HEK293 (cell line): Measurements from ENCODE around the gene PAQR9.

Source experiments
- CTCF ChIA-PET: fragments of 350-600 bp; formaldehyde crosslinking; extraction: SDS; loops from one replicate; lab custom pipeline; 2021; ENCODE audit warnings: antibody characterized with exemption; lab: Yijun Ruan, JAX
- POLR2A ChIA-PET: fragments of 300-600 bp; formaldehyde crosslinking; extraction: SDS; loops from one replicate; lab custom pipeline; 2020; ENCODE audit warnings: antibody characterized with exemption, inconsistent platforms; lab: Yijun Ruan, JAX
- H3K27ac ChIP-seq: fragments of 200-500 bp; sonication (Bioruptor generic); 2 replicates; pipeline ENCODE4 v1.5.1; 2014; ENCODE audit warnings: low read depth, low read length, control low read depth, inconsistent platforms; ENCODE audit errors: extremely low read depth
- H3K36me3 ChIP-seq, 2 experiments: fragments of 200-500 bp in 1 of 2; sonication (Bioruptor generic) in 1 of 2; 1 replicate in 1 of 2; 2 replicates in 1 of 2; pipeline ENCODE4 v1.5.1; 2014 to 2017; ENCODE audit warnings: inconsistent platforms in 2 of 2, low read length in 2 of 2; ENCODE audit not compliant: control insufficient read depth in 2 of 2, insufficient read depth in 1 of 2
- H3K4me1 ChIP-seq: fragments of 200-500 bp; sonication (Bioruptor generic); 2 replicates; pipeline ENCODE4 v1.5.1; 2014; ENCODE audit warnings: mild to moderate bottlenecking, low read length, inconsistent platforms; ENCODE audit not compliant: control insufficient read depth, insufficient read depth
- H3K4me3 ChIP-seq: 2 replicates; pipeline ENCODE4 v1.5.1; 2011; ENCODE audit warnings: low read depth, mild to moderate bottlenecking, control low read depth, low read length, moderate library complexity
- H3K9me3 ChIP-seq: fragments of 200-500 bp; sonication (Bioruptor generic); 2 replicates; pipeline ENCODE4 v1.5.1; 2014; ENCODE audit warnings: low read depth, low read length, inconsistent platforms; ENCODE audit not compliant: control insufficient read depth, insufficient read depth
- KLF1 ChIP-seq: fragments of 450-650 bp; formaldehyde crosslinking; IDR thresholded peaks from 2 replicates; pipeline ENCODE4 v1.5.1; 2016; ENCODE audit warnings: missing biosample characterization, missing genetic modification characterization
- KLF8 ChIP-seq: fragments of 450-650 bp; formaldehyde crosslinking; IDR thresholded peaks from 2 replicates; pipeline ENCODE4 v1.5.1; 2016; ENCODE audit warnings: missing biosample characterization, missing genetic modification characterization
- MZF1 ChIP-seq: fragments of 450-650 bp; formaldehyde crosslinking; IDR thresholded peaks from 2 replicates; pipeline ENCODE4 v1.5.1; 2017; ENCODE audit warnings: missing biosample characterization, missing genetic modification characterization, borderline replicate concordance
- SP3 ChIP-seq: fragments of 450-650 bp; formaldehyde crosslinking; IDR thresholded peaks from 2 replicates; pipeline ENCODE4 v1.5.1; 2016; ENCODE audit warnings: missing biosample characterization, missing genetic modification characterization
- TCF7L2 ChIP-seq: IDR thresholded peaks from 2 replicates; pipeline ENCODE4 v1.6.1; 2011; ENCODE audit warnings: low read depth, mild to moderate bottlenecking, inconsistent platforms, low read length, moderate library complexity, borderline replicate concordance
- TRIM28 ChIP-seq: IDR thresholded peaks from 2 replicates; pipeline ENCODE4 v1.6.1; 2011; ENCODE audit warnings: low read length, control low read depth, borderline replicate concordance
- ZFP3 ChIP-seq: fragments of 450-650 bp; formaldehyde crosslinking; IDR thresholded peaks from 2 replicates; pipeline ENCODE4 v1.5.1; 2016; ENCODE audit warnings: low read depth, missing biosample characterization, missing genetic modification characterization
- ZNF311 ChIP-seq: fragments of 450-650 bp; formaldehyde crosslinking; IDR thresholded peaks from 2 replicates; pipeline ENCODE4 v1.5.1; 2017; ENCODE audit warnings: missing biosample characterization, missing genetic modification characterization, borderline replicate concordance
- ZNF324 ChIP-seq: fragments of 450-650 bp; formaldehyde crosslinking; IDR thresholded peaks from 2 replicates; pipeline ENCODE4 v1.5.1; 2016; ENCODE audit warnings: missing biosample characterization, missing genetic modification characterization
- ZNF416 ChIP-seq: fragments of 450-650 bp; formaldehyde crosslinking; IDR thresholded peaks from 2 replicates; pipeline ENCODE4 v1.5.1; 2016; ENCODE audit warnings: missing biosample characterization, missing genetic modification characterization
- ZNF48 ChIP-seq: fragments of 450-650 bp; formaldehyde crosslinking; IDR thresholded peaks from 2 replicates; pipeline ENCODE4 v1.5.1; 2016; ENCODE audit warnings: missing biosample characterization, missing genetic modification characterization
- ZNF549 ChIP-seq: fragments of 450-650 bp; IDR thresholded peaks from 2 replicates; pipeline ENCODE4 v1.5.1; 2018; ENCODE audit warnings: missing biosample characterization, missing genetic modification characterization, mild to moderate bottlenecking, inconsistent platforms, moderate library complexity
- ZNF561 ChIP-seq: fragments of 450-650 bp; IDR thresholded peaks from 2 replicates; pipeline ENCODE4 v1.5.1; 2018; ENCODE audit warnings: missing biosample characterization, missing genetic modification characterization, borderline replicate concordance
- ZNF654 ChIP-seq: fragments of 450-650 bp; formaldehyde crosslinking; IDR thresholded peaks from 2 replicates; pipeline ENCODE4 v1.5.1; 2016; ENCODE audit warnings: low read depth, missing biosample characterization, missing genetic modification characterization
- ZNF660 ChIP-seq: fragments of 450-650 bp; IDR thresholded peaks from 2 replicates; pipeline ENCODE4 v1.5.1; 2018; ENCODE audit warnings: missing biosample characterization, mild to moderate bottlenecking, missing genetic modification characterization
- ZNF677 ChIP-seq: fragments of 450-650 bp; IDR thresholded peaks from 2 replicates; pipeline ENCODE4 v1.5.0; 2018; ENCODE audit warnings: missing biosample characterization, mild to moderate bottlenecking, missing genetic modification characterization, moderate library complexity
- ZNF707 ChIP-seq: fragments of 450-650 bp; formaldehyde crosslinking; IDR thresholded peaks from 2 replicates; pipeline ENCODE4 v1.5.1; 2016; ENCODE audit warnings: missing biosample characterization, missing genetic modification characterization
- ZSCAN23 ChIP-seq: fragments of 450-650 bp; formaldehyde crosslinking; IDR thresholded peaks from 2 replicates; pipeline ENCODE4 v1.5.1; 2016; ENCODE audit warnings: missing biosample characterization, missing genetic modification characterization
- TF ChIP-seq, protein P1 (sequence below): fragments of 450-650 bp; formaldehyde crosslinking; IDR thresholded peaks from 2 replicates; pipeline ENCODE4 v1.5.1; 2016; ENCODE audit warnings: missing biosample characterization, missing genetic modification characterization
- TF ChIP-seq, protein P2 (sequence below): fragments of 450-650 bp; formaldehyde crosslinking; IDR thresholded peaks from 2 replicates; pipeline ENCODE4 v1.5.1; 2016; ENCODE audit warnings: missing biosample characterization, missing genetic modification characterization
- TF ChIP-seq, protein P3 (sequence below): fragments of 450-650 bp; formaldehyde crosslinking; IDR thresholded peaks from 2 replicates; pipeline ENCODE4 v1.5.1; 2016; ENCODE audit warnings: missing biosample characterization, missing genetic modification characterization
- TF ChIP-seq, protein P4 (sequence below): fragments of 450-650 bp; IDR thresholded peaks from 2 replicates; pipeline ENCODE4 v1.5.1; 2018; ENCODE audit warnings: missing biosample characterization, mild to moderate bottlenecking, missing genetic modification characterization
- TF ChIP-seq, protein P5 (sequence below): fragments of 450-650 bp; formaldehyde crosslinking; IDR thresholded peaks from 2 replicates; pipeline ENCODE4 v1.5.1; 2016; ENCODE audit warnings: missing biosample characterization, missing genetic modification characterization, borderline replicate concordance

Gene PAQR9

DNA sequence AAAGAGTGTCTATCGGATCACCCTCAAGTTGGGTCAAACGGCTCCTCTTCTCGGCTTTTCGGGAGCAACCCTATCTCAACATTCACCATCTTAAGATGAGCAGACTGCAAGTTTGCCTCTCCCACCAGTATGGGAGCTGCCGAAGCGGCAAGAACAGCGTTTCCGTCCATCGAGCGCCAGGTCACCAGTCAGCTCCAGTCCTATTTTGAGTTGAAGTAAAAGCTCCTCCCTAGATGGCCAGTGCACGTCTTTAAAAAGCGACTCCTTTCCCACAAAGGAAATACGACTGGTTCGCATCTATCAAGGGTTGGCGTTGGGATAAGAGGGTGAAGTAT, 37.5 kb upstream of the PAQR9 start:
- POLR2A ChIA-PET: interaction anchor here (0.6 to 1.4 kb wide), 13 partner anchors 9 to 644 kb away, joined by 3 to 6 read pairs (median 3); partner anchors contain the start of genes ATR, PLS1 and TRPC1
- Histone ChIP-seq H3K4me3 (peak overlapping the region; percentile 99), H3K9me3 (no peaks in the 10 kb centered on the region), H3K4me1 (no peaks in the 10 kb centered on the region), H3K27ac (peak overlapping the region; percentile 82), H3K36me3 (no peaks in the 10 kb centered on the region)
- TF ChIP-seq TRIM28 (peak; percentile 65; the same call in 1 of the 2 replicates), KLF8 (tag by site-specific recombination) (no peak)
- CTCF ChIA-PET: interaction anchor here (1.2 kb wide), 1 partner anchor 172 kb away, joined by 3 read pairs; no protein-coding TSS in a partner anchor

DNA sequence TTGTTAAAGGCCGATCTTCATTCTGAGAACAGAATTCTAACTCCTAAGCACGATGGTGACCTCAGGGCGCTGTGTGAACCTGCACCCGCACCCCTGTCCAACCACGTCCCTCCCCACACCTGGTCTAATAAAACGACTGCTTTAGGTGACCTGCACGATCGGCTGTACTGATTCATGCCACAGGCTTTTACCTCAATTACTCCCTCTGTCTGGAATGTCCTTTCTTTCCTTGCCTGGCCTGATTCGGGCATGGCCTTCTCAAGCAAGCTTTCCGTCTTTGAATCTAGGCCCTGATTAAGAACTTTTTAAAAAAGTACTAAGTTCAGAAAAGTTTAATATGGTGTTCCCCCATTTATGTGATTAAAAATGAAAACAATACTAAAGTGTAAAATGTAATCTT, 37.1 kb upstream of the PAQR9 start:
- Histone ChIP-seq H3K27ac (peak overlapping the region; percentile 82), H3K4me1 (no peaks in the 10 kb centered on the region), H3K36me3 (no peaks in the 10 kb centered on the region), H3K4me3 (peak overlapping the region; percentile 99), H3K9me3 (no peaks in the 10 kb centered on the region)
- POLR2A ChIA-PET: interaction anchor here (0.6 to 1.4 kb wide), 10 partner anchors 35 to 644 kb away, joined by 3 to 6 read pairs (median 3); partner anchors contain the start of genes ATR, PLS1 and TRPC1
- TF ChIP-seq ZNF311 (tag by site-specific recombination) (no peak), TCF7L2 (no peak), ZFP3 (tag by site-specific recombination) (no peak), ZSCAN23 (no peak), ZNF677 (tag by site-specific recombination) (no peak), MZF1 (tag by site-specific recombination) (no peak), ZNF561 (tag by site-specific recombination) (no peak), SP3 (tag by site-specific recombination) (no peak), ZNF48 (tag by site-specific recombination) (no peak)
- TF ChIP-seq, protein P1, sequence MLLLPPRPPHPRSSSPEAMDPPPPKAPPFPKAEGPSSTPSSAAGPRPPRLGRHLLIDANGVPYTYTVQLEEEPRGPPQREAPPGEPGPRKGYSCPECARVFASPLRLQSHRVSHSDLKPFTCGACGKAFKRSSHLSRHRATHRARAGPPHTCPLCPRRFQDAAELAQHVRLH (tag by site-specific recombination): no peak
- TF ChIP-seq, protein P2, sequence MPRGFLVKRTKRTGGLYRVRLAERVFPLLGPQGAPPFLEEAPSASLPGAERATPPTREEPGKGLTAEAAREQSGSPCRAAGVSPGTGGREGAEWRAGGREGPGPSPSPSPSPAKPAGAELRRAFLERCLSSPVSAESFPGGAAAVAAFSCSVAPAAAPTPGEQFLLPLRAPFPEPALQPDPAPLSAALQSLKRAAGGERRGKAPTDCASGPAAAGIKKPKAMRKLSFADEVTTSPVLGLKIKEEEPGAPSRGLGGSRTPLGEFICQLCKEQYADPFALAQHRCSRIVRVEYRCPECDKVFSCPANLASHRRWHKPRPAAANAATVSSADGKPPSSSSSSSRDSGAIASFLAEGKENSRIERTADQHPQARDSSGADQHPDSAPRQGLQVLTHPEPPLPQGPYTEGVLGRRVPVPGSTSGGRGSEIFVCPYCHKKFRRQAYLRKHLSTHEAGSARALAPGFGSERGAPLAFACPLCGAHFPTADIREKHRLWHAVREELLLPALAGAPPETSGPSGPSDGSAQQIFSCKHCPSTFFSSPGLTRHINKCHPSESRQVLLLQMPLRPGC: no peak
- TF ChIP-seq, protein P3, sequence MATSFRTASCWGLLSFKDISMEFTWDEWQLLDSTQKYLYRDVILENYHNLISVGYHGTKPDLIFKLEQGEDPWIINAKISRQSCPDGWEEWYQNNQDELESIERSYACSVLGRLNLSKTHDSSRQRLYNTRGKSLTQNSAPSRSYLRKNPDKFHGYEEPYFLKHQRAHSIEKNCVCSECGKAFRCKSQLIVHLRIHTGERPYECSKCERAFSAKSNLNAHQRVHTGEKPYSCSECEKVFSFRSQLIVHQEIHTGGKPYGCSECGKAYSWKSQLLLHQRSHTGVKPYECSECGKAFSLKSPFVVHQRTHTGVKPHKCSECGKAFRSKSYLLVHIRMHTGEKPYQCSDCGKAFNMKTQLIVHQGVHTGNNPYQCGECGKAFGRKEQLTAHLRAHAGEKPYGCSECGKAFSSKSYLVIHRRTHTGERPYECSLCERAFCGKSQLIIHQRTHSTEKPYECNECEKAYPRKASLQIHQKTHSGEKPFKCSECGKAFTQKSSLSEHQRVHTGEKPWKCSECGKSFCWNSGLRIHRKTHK (tag by site-specific recombination): no peak
- TF ChIP-seq, protein P4, sequence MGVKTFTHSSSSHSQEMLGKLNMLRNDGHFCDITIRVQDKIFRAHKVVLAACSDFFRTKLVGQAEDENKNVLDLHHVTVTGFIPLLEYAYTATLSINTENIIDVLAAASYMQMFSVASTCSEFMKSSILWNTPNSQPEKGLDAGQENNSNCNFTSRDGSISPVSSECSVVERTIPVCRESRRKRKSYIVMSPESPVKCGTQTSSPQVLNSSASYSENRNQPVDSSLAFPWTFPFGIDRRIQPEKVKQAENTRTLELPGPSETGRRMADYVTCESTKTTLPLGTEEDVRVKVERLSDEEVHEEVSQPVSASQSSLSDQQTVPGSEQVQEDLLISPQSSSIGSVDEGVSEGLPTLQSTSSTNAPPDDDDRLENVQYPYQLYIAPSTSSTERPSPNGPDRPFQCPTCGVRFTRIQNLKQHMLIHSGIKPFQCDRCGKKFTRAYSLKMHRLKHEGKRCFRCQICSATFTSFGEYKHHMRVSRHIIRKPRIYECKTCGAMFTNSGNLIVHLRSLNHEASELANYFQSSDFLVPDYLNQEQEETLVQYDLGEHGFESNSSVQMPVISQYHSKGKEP (tag by site-specific recombination): no peak
- CTCF ChIA-PET: no interaction called here

DNA sequence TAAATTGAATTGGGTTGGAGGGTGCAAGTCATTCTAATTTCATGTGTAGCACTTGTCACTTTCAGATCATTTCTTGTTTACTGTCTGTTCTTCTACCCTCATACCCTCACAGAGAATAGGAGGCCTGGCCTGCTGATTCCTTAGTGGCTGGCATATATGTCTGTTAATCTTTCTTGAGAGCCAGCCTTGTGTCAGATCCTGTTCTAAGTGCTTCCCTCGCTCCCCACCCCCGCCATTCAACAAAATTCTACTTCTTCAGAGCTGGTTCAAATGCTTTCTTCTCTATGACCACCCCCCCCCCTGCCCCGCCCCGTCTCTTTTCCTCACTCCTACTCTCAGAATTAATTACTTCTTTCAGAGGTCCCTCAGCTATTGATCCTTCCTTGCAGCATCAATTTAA, 36.4 kb upstream of the PAQR9 start:
- ChIA-PET POLR2A (interaction anchor here (0.6 kb wide), 2 partner anchors 50 to 422 kb away, joined by 4 to 5 read pairs; partner anchors contain the start of gene ATR), CTCF (interaction anchor here (1.5 kb wide), 1 partner anchor 171 kb away, joined by 6 read pairs; no protein-coding TSS in a partner anchor)
- Histone ChIP-seq H3K9me3 (no peaks in the 10 kb centered on the region), H3K36me3 (no peaks in the 10 kb centered on the region), H3K4me3 (peak overlapping the region; percentile 99), H3K4me1 (no peaks in the 10 kb centered on the region), H3K27ac (no peak overlapping the region; the same call in 1 of the 2 replicates)
- TF ChIP-seq ZNF707 (no peak), ZNF654 (tag by site-specific recombination) (no peak), ZNF660 (tag by site-specific recombination) (no peak), ZNF324 (tag by site-specific recombination) (no peak), KLF1 (tag by site-specific recombination) (no peak), ZNF549 (tag by site-specific recombination) (no peak), ZNF416 (no peak)
- TF ChIP-seq, protein P5, sequence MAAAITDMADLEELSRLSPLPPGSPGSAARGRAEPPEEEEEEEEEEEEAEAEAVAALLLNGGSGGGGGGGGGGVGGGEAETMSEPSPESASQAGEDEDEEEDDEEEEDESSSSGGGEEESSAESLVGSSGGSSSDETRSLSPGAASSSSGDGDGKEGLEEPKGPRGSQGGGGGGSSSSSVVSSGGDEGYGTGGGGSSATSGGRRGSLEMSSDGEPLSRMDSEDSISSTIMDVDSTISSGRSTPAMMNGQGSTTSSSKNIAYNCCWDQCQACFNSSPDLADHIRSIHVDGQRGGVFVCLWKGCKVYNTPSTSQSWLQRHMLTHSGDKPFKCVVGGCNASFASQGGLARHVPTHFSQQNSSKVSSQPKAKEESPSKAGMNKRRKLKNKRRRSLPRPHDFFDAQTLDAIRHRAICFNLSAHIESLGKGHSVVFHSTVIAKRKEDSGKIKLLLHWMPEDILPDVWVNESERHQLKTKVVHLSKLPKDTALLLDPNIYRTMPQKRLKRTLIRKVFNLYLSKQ (tag by site-specific recombination): no peak
